Breast epithelium (tissue), 3 donors: ENCODE measurements around the gene C1orf185.

Source experiments
- CTCF ChIP-seq, 3 donors: fragments of 450-650 bp; IDR thresholded peaks; one replicate each; pipeline ENCODE4 v1.5.1; 2016 to 2017; ENCODE audit warnings: antibody characterized with exemption in 3 of 3, mild to moderate bottlenecking in 3 of 3, moderate library complexity in 3 of 3
- POLR2A ChIP-seq: fragments of 450-650 bp; IDR thresholded peaks from one replicate; pipeline ENCODE4 v1.6.1; 2016; ENCODE audit warnings: antibody characterized with exemption, mild to moderate bottlenecking, moderate library complexity
- POLR2AphosphoS5 ChIP-seq, 3 donors: sonication (generic); formaldehyde crosslinking; IDR thresholded peaks; one replicate each; pipeline ENCODE4 v1.6.1; 2017; ENCODE audit warnings: antibody characterized with exemption in 3 of 3

- TF ChIP-seq POLR2A (no peak), CTCF (IDR thresholded peaks at IDR 0.05) (no peak), POLR2AphosphoS5 (IDR thresholded peaks at IDR 0.05) (no peak)
Measured at GRCh38 chr1:51131185-51131584, 29.2 kb downstream of the C1orf185 start.
